Measurements from ENCODE around the gene SPC24.
"Not testable (repeated sequence)": the region's sequence is repeated elsewhere in the genome, so short reads cannot be mapped to it uniquely, and the experiment has no call there.

DNA sequence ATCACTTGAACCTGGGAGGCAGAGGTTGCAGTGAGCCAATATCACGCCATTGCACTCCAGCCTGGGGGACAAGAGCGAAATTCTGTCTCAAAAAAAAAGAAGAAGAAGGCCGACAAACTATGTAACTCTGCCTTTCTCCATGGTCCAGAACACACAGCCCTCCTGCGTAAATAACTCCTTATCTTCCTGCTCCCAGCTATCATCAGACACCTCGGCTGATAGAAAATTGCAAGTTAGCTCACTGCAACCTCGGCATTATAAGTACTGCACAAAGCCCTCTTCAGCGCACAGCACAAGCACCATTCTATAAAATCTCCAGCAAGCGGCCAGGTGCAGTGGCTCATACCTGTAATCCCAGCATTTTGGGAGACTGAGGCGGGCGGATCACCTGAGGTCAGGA lies 51.9 kb downstream of the SPC24 start:
- not testable (repeated sequence) for TF ChIP-seq ZFP30 (CRISPR knock-in tag; IDR thresholded peaks at IDR 0.05); BACH2 (CRISPR knock-in tag; IDR thresholded peaks at IDR 0.05; ENCODE audit: borderline replicate concordance)
- TF ChIP-seq, protein P1, sequence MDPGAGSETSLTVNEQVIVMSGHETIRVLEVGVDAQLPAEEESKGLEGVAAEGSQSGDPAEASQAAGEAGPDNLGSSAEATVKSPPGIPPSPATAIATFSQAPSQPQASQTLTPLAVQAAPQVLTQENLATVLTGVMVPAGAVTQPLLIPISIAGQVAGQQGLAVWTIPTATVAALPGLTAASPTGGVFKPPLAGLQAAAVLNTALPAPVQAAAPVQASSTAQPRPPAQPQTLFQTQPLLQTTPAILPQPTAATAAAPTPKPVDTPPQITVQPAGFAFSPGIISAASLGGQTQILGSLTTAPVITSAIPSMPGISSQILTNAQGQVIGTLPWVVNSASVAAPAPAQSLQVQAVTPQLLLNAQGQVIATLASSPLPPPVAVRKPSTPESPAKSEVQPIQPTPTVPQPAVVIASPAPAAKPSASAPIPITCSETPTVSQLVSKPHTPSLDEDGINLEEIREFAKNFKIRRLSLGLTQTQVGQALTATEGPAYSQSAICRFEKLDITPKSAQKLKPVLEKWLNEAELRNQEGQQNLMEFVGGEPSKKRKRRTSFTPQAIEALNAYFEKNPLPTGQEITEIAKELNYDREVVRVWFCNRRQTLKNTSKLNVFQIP (CRISPR knock-in tag; IDR thresholded peaks at IDR 0.05; ENCODE audit: borderline replicate concordance, low read depth), result not testable (repeated sequence)
- TF ChIP-seq, protein P2, sequence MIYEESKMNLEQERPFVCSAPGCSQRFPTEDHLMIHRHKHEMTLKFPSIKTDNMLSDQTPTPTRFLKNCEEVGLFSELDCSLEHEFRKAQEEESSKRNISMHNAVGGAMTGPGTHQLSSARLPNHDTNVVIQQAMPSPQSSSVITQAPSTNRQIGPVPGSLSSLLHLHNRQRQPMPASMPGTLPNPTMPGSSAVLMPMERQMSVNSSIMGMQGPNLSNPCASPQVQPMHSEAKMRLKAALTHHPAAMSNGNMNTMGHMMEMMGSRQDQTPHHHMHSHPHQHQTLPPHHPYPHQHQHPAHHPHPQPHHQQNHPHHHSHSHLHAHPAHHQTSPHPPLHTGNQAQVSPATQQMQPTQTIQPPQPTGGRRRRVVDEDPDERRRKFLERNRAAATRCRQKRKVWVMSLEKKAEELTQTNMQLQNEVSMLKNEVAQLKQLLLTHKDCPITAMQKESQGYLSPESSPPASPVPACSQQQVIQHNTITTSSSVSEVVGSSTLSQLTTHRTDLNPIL (CRISPR knock-in tag; IDR thresholded peaks at IDR 0.05; ENCODE audit: low read depth), result not testable (repeated sequence)
- TF ChIP-seq, protein P3, sequence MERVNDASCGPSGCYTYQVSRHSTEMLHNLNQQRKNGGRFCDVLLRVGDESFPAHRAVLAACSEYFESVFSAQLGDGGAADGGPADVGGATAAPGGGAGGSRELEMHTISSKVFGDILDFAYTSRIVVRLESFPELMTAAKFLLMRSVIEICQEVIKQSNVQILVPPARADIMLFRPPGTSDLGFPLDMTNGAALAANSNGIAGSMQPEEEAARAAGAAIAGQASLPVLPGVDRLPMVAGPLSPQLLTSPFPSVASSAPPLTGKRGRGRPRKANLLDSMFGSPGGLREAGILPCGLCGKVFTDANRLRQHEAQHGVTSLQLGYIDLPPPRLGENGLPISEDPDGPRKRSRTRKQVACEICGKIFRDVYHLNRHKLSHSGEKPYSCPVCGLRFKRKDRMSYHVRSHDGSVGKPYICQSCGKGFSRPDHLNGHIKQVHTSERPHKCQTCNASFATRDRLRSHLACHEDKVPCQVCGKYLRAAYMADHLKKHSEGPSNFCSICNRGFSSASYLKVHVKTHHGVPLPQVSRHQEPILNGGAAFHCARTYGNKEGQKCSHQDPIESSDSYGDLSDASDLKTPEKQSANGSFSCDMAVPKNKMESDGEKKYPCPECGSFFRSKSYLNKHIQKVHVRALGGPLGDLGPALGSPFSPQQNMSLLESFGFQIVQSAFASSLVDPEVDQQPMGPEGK (CRISPR knock-in tag; IDR thresholded peaks at IDR 0.05; ENCODE audit: borderline replicate concordance), result not testable (repeated sequence)

Measured in SK-N-SH treated with all-trans-retinoic acid at 6 μM for 48 hours (cell line).